Right ventricle myocardium superior (tissue), 1 donor: Measurements from ENCODE around the gene ATXN7. TPM values are rescaled to one million over a fixed set of nuclear protein-coding genes. Genes with fewer than 3 reads are reported as not detected.

Experiments used
- ATAC-seq: fragments of 200-7000 bp; cut with Tn5 transposase; one replicate; pipeline ENCODE4 v1.9.1; 2020; ENCODE audit warnings: mild to moderate bottlenecking; ENCODE audit not compliant: poor library complexity
- DNase-seq: peaks from one replicate; pipeline ENCODE4 v3.0.0-alpha.2; 2020
- intact Hi-C: fragments of 100-400 bp; cut with DNase I; formaldehyde crosslinking; loops from one replicate; pipeline ENCODE4 v1.11.2; 2022
- long read RNA-seq: library from polyadenylated mRNA; unstranded; transcript quantifications from one replicate; pipeline ENCODE4 v2.0.0, GENCODE V29; 2021
- total RNA-seq: library from RNA; stranded (reverse); fragmentation: NEBNext Ultra II Directional; extraction: Animal tissue kit (Norgen Biotek cat#: 25700); gene quantifications from one replicate; pipeline ENCODE4 v1.2.1, GENCODE V29; 2021
- donor health status: DM: no; HTN: yes; CAD: no; lungs with severe emphysema.

The ATXN7 gene
- total RNA-seq = 13.5 TPM
- long read RNA-seq, partial matches to known transcripts = 0 of 2 reads
- long read RNA-seq, other reads (novel, unspliced or antisense) = 0 of 2 reads

- ATAC-seq = peak; percentile 93
- intact Hi-C loops = no loop called here
- peak; percentile 86 for DNase-seq
These were observed at the start of gene ATXN7, which contains the start of gene THOC7 for GRCh38 chr3:63863150-63864007. Gene ATXN7, plus strand, starts transcription at chr3:63863867. Its CDS starts 48,732 bp downstream, at chr3:63912599. Gene THOC7, minus strand, starts transcription at chr3:63863805. Its CDS starts 15 bp downstream, at chr3:63863790.

GRCh38 chr3:63814237-63814636 is 49.4 kb upstream of the ATXN7 start:
- ATAC-seq = no peak
- no peak for DNase-seq
- intact Hi-C loops = no loop called here

- DNase-seq = no peak
- no peak for ATAC-seq
- intact Hi-C loops = no loop called here
These were observed 46.4 kb upstream of the ATXN7 start for GRCh38 chr3:63817225-63817624.

GRCh38 chr3:63818282-63819150 is 45.2 kb upstream of the ATXN7 start:
- DNase-seq (no peak), ATAC-seq (peak; percentile 69)
- intact Hi-C loops = loop anchor here (2.0 kb wide), 1 partner anchor 468 kb away; no protein-coding TSS in a partner anchor

GRCh38 chr3:63819151-63819398 is 44.6 kb upstream of the ATXN7 start, which contains the start of gene C3orf49:
Gene C3orf49, plus strand, starts transcription at chr3:63819299. Its CDS starts 173 bp downstream, at chr3:63819472.
- ATAC-seq (no peak), DNase-seq (no peak)
- intact Hi-C loops = loop anchor here (2.0 kb wide), 1 partner anchor 468 kb away; no protein-coding TSS in a partner anchor

- no peak for DNase-seq
- intact Hi-C loops = no loop called here
- ATAC-seq = no peak
These were observed 39.4 kb upstream of the ATXN7 start for GRCh38 chr3:63824309-63824708.

GRCh38 chr3:63830526-63830925 is 33.1 kb upstream of the ATXN7 start:
- intact Hi-C loops = no loop called here
- DNase-seq (no peak), ATAC-seq (no peak)

- intact Hi-C loops = no loop called here
- DNase-seq (no peak), ATAC-seq (no peak)
These were observed 31.3 kb upstream of the ATXN7 start for GRCh38 chr3:63832395-63832794.

- DNase-seq = no peak
- intact Hi-C loops = no loop called here
- ATAC-seq = no peak
These were observed 22.0 kb upstream of the ATXN7 start for GRCh38 chr3:63841704-63842103.

GRCh38 chr3:63842127-63842526 is 21.5 kb upstream of the ATXN7 start:
- no peak for DNase-seq
- intact Hi-C loops = no loop called here
- ATAC-seq = no peak

GRCh38 chr3:63845215-63845614 is 18.5 kb upstream of the ATXN7 start:
- DNase-seq = no peak
- ATAC-seq = no peak
- intact Hi-C loops = no loop called here

- intact Hi-C loops = no loop called here
- DNase-seq = no peak
- ATAC-seq = no peak
These were observed 15.8 kb upstream of the ATXN7 start for GRCh38 chr3:63847718-63848450.

GRCh38 chr3:63849175-63849574 is 14.5 kb upstream of the ATXN7 start:
- no peak for DNase-seq
- no peak for ATAC-seq
- intact Hi-C loops = no loop called here

- ATAC-seq (no peak), DNase-seq (no peak)
- intact Hi-C loops = no loop called here
These were observed 12.4 kb upstream of the ATXN7 start for GRCh38 chr3:63851287-63851686.

- DNase-seq = no peak
- intact Hi-C loops = no loop called here
- ATAC-seq = no peak
These were observed 10.6 kb upstream of the ATXN7 start for GRCh38 chr3:63853106-63853505.

- no peak for DNase-seq
- intact Hi-C loops = no loop called here
- ATAC-seq = no peak
These were observed 8.2 kb upstream of the ATXN7 start for GRCh38 chr3:63855333-63855940.

- ATAC-seq = no peak
- DNase-seq = no peak
- intact Hi-C loops = no loop called here
These were observed 6.4 kb upstream of the ATXN7 start for GRCh38 chr3:63857311-63857710.

GRCh38 chr3:63860776-63861175 is 2.9 kb upstream of the ATXN7 start:
- no peak for ATAC-seq
- no peak for DNase-seq
- intact Hi-C loops = no loop called here

- intact Hi-C loops = no loop called here
- ATAC-seq = no peak
- DNase-seq = no peak
These were observed 2.4 kb upstream of the ATXN7 start for GRCh38 chr3:63861306-63861705.
